Smooth muscle cell (in vitro differentiated cells): Measurements from ENCODE around the gene TMEM62. TPM values are rescaled to one million over a fixed set of nuclear protein-coding genes. Genes with fewer than 3 reads are reported as not detected.

Source experiments
- DNase-seq: peaks from one replicate; lab custom pipeline; 2025; ENCODE audit not compliant: unreplicated experiment; lab: John Stamatoyannopoulos, UW
- H2AFZ ChIP-seq: fragments of 200-600 bp; sonication (generic); 2 replicates; pipeline ENCODE4 v1.6.0; 2016; ENCODE audit warnings: antibody characterized with exemption, low read depth, mild to moderate bottlenecking
- H3F3A ChIP-seq: fragments of 200-600 bp; sonication (generic); 2 replicates; pipeline ENCODE4 v1.6.0; 2017; ENCODE audit warnings: antibody characterized with exemption, low read depth
- H3K27ac ChIP-seq: fragments of 200-600 bp; sonication (generic); 2 replicates; pipeline ENCODE4 v1.5.1; 2016; ENCODE audit warnings: low read depth, mild to moderate bottlenecking
- H3K27me3 ChIP-seq: fragments of 200-600 bp; sonication (generic); 2 replicates; pipeline ENCODE4 v1.6.1; 2016; ENCODE audit warnings: low read depth, mild to moderate bottlenecking
- H3K36me3 ChIP-seq: fragments of 200-600 bp; sonication (generic); 2 replicates; pipeline ENCODE4 v1.5.1; 2016; ENCODE audit warnings: low read depth
- H3K4me1 ChIP-seq: fragments of 200-600 bp; sonication (generic); 2 replicates; pipeline ENCODE4 v1.5.1; 2016; ENCODE audit warnings: low read depth
- H3K4me2 ChIP-seq: fragments of 200-600 bp; sonication (generic); 2 replicates; pipeline ENCODE4 v1.6.0; 2016; ENCODE audit warnings: mild to moderate bottlenecking
- H3K4me3 ChIP-seq: fragments of 200-600 bp; sonication (generic); 2 replicates; pipeline ENCODE4 v1.5.1; 2016; ENCODE audit warnings: mild to moderate bottlenecking
- H3K79me2 ChIP-seq: fragments of 200-600 bp; sonication (generic); 2 replicates; pipeline ENCODE4 v1.6.0; 2016; ENCODE audit warnings: low read depth, mild to moderate bottlenecking
- H3K9ac ChIP-seq: fragments of 200-600 bp; sonication (generic); 2 replicates; pipeline ENCODE4 v1.6.0; 2016; ENCODE audit warnings: low read depth
- H3K9me3 ChIP-seq: fragments of 200-600 bp; sonication (generic); replicated peaks from 2 replicates; pipeline ENCODE4 v1.5.1; 2016; ENCODE audit warnings: low read depth
- H4K20me1 ChIP-seq: fragments of 200-600 bp; sonication (generic); 2 replicates; pipeline ENCODE4 v1.6.0; 2016; ENCODE audit warnings: low read depth
- WGBS: methylation state at CpG from one replicate; pipeline ENCODE4 v1.1.7; 2016; ENCODE audit warnings: low lambda C conversion rate; 5-methylcytosine and 5-hydroxymethylcytosine counted together
- polyA plus RNA-seq: library from polyadenylated mRNA; unstranded; fragments of >200 nt; fragmentation: Nextera tagmentation; extraction: Ambion mirVana; gene quantifications from 2 replicates; pipeline ENCODE4 v1.2.1, GENCODE V29; 2016
- total RNA-seq: library from RNA; depleted of rRNA; stranded (reverse); fragments of >200 nt; gene quantifications from 2 replicates; pipeline ENCODE4 v1.2.3, GENCODE V29; 2014
- TF ChIP-seq, protein P1 (sequence below): fragments of 200-600 bp; sonication (generic); IDR thresholded peaks from 2 replicates; pipeline ENCODE4 v1.5.1; 2017; ENCODE audit warnings: borderline replicate concordance, mild to moderate bottlenecking, antibody characterized with exemption; ENCODE audit not compliant: insufficient read depth, poor library complexity, severe bottlenecking

The TMEM62 gene
- total and polyA plus RNA-seq, 2 experiments from 2014 or later, result 3.1 to 12.0 TPM

DNA sequence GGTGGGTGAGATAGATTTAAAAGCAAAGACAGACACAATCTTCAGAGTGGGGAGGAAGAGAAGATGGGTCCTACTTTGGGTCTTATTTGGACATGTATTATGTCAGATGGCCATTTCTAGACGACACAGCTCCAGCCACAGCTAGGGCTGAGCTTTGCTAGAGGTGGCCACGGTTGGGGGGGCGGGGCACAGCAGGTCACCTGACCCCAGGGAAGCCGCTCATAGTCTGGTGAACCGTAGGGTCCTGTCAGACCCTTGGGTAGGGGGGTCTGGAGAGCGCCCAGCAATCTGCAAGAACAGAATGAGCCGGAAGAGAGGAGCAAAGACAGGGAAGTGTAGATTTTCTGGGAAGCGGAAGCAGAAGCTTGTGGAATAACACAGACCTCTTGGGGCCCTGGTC lies 80.8 kb downstream of the TMEM62 start:
- Histone ChIP-seq H3F3A (no peaks in the 10 kb centered on the region), H3K9ac (no peak overlapping the region), H3K79me2 (no peaks in the 10 kb centered on the region), H3K27me3 (peaks cover 14% of the 10 kb centered on the region), H3K36me3 (no peaks in the 10 kb centered on the region), H4K20me1 (no peaks in the 10 kb centered on the region), H3K4me3 (no peak overlapping the region), H3K9me3 (no peaks in the 10 kb centered on the region), H2AFZ (no peak overlapping the region), H3K27ac (no peak overlapping the region), H3K4me2 (no peak overlapping the region), H3K4me1 (peaks cover 4% of the 10 kb centered on the region)
- 79% methylated on average over 8 of the region's 8 CpGs for WGBS
- DNase-seq, result no peak
- TF ChIP-seq, protein P1, sequence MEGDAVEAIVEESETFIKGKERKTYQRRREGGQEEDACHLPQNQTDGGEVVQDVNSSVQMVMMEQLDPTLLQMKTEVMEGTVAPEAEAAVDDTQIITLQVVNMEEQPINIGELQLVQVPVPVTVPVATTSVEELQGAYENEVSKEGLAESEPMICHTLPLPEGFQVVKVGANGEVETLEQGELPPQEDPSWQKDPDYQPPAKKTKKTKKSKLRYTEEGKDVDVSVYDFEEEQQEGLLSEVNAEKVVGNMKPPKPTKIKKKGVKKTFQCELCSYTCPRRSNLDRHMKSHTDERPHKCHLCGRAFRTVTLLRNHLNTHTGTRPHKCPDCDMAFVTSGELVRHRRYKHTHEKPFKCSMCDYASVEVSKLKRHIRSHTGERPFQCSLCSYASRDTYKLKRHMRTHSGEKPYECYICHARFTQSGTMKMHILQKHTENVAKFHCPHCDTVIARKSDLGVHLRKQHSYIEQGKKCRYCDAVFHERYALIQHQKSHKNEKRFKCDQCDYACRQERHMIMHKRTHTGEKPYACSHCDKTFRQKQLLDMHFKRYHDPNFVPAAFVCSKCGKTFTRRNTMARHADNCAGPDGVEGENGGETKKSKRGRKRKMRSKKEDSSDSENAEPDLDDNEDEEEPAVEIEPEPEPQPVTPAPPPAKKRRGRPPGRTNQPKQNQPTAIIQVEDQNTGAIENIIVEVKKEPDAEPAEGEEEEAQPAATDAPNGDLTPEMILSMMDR, result no peak

DNA sequence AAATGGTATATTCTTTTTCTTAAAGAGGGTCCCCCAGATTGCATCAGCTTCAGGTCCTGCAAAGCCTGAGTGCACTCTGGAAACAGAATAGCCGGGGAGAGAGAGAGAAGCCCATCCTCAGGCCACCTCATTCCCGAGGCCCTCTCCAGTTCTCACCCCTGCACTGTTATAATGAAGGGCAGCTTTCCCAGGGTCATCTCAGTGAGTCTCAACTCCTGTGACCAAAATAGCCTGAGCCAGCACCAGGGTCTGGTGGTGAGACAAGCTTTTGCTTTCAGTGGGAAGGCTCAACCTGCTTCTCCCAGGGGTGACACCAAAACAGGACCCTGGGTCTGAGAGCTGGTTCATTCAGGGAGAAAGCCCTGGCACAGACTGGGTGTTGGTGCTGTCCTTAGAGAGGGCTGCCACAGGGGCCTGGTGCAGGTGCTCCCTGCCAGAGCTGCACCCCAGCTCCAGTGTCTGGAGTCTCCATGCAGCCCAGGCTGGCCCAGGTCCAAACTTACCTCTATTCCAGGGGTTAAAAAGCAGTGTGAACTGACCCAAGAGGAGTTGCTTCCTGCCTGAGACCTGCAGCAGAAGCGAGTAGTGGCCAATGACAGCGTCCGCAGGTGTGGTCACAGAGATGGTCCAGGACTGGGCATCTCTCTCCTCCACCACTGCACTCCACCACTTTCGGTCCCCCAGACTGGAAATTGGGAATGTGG lies 81.4 kb downstream of the TMEM62 start:
- H3K79me2 ChIP-seq, result no peaks in the 10 kb centered on the region
- peaks cover 4% of the 10 kb centered on the region for H3K4me1 ChIP-seq
- H3K27me3 ChIP-seq, result peaks cover 8% of the 10 kb centered on the region
- TF ChIP-seq, protein P1, result no peak
- H3K4me2 ChIP-seq, result no peak overlapping the region
- no peak overlapping the region for H3K27ac ChIP-seq
- no peak for DNase-seq
- H3K4me3 ChIP-seq, result no peak overlapping the region
- H3F3A ChIP-seq, result no peaks in the 10 kb centered on the region
- 95% methylated on average over 6 of the region's 6 CpGs for WGBS
- no peaks in the 10 kb centered on the region for H3K36me3 ChIP-seq
- no peak overlapping the region for H3K9ac ChIP-seq
- H3K9me3 ChIP-seq, result no peaks in the 10 kb centered on the region
- H4K20me1 ChIP-seq, result no peaks in the 10 kb centered on the region
- no peak overlapping the region for H2AFZ ChIP-seq

DNA sequence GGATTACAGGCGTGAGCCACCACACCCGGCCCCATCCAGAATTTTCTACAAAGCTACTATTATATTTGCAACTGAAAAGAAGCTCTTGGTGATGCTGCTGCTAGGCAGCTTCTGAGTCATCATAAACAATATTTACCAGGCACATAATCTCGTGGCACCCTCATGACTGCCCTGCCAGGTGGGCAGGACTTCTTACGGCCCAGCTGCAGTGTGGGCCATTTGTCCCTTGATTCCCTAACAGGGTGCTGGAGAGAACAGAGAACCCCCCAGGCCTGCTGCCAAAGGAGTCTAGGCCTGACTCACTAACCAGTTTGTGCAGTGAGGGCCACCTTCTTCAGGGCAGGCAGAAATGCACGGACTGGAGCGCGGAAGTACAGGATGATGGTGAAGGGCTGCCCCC lies 82.6 kb downstream of the TMEM62 start:
- H3K27me3 ChIP-seq, result no peaks in the 10 kb centered on the region
- no peak overlapping the region for H3K4me3 ChIP-seq
- no peaks in the 10 kb centered on the region for H3K9me3 ChIP-seq
- no peaks in the 10 kb centered on the region for H3K36me3 ChIP-seq
- no peak overlapping the region for H3K27ac ChIP-seq
- no peak overlapping the region for H3K4me2 ChIP-seq
- TF ChIP-seq, protein P1, result no peak
- no peak for DNase-seq
- no peaks in the 10 kb centered on the region for H3K79me2 ChIP-seq
- H3F3A ChIP-seq, result no peaks in the 10 kb centered on the region
- H3K9ac ChIP-seq, result no peak overlapping the region
- peaks cover 4% of the 10 kb centered on the region for H3K4me1 ChIP-seq
- H2AFZ ChIP-seq, result no peak overlapping the region
- WGBS, result 87% methylated on average over 7 of the region's 7 CpGs
- no peaks in the 10 kb centered on the region for H4K20me1 ChIP-seq
